ENCODE results near the gene ARHGEF38.

The ARHGEF38 gene

GRCh38 chr4:105677709-105678108 lies 125.3 kb downstream of the ARHGEF38 start:
- H3K9me2 ChIP-seq (ENCODE audit: low read depth, low read length): no peaks in the 10 kb centered on the region
- peaks cover 16% of the 10 kb centered on the region for H3K36me3 ChIP-seq (ENCODE audit: insufficient read depth, low read length)
- no peak overlapping the region for H2AFZ ChIP-seq (ENCODE audit: low read length)
- H3K4me3 ChIP-seq (ENCODE audit: low read depth, low read length, poor library complexity, severe bottlenecking): no peak overlapping the region
- H3K9me3 ChIP-seq (ENCODE audit: low read length): no peaks in the 10 kb centered on the region
- no peaks in the 10 kb centered on the region for H3K79me2 ChIP-seq (ENCODE audit: insufficient read depth, low read length)
- no peak overlapping the region for H3K4me2 ChIP-seq (ENCODE audit: low read length)
- no peaks in the 10 kb centered on the region for H3F3A ChIP-seq (ENCODE audit: insufficient read depth, low read length)
- no peak overlapping the region for H3K9ac ChIP-seq (ENCODE audit: low read length)
- TF ChIP-seq CTCF (IDR thresholded peaks at IDR 0.05; ENCODE audit: low read length): no peak
- TF ChIP-seq EZH2 (IDR thresholded peaks at IDR 0.05; ENCODE audit: borderline replicate concordance, low read length): no peak
- H3K27me3 ChIP-seq (ENCODE audit: insufficient read depth, low read length): no peaks in the 10 kb centered on the region
- no peak overlapping the region for H3K27ac ChIP-seq (ENCODE audit: low read depth, low read length, poor library complexity, severe bottlenecking)
- H4K20me1 ChIP-seq (ENCODE audit: insufficient read depth, low read length): no peaks in the 10 kb centered on the region
- no peaks in the 10 kb centered on the region for H3K4me1 ChIP-seq (ENCODE audit: insufficient read depth, low read length, severe bottlenecking)

- Histone ChIP-seq H3K27me3 (ENCODE audit: insufficient read depth, low read length) (no peaks in the 10 kb centered on the region), H3K4me1 (ENCODE audit: insufficient read depth, low read length, severe bottlenecking) (no peaks in the 10 kb centered on the region), H3K36me3 (ENCODE audit: insufficient read depth, low read length) (peaks cover 29% of the 10 kb centered on the region), H3K4me3 (ENCODE audit: low read depth, low read length, poor library complexity, severe bottlenecking) (no peak overlapping the region), H4K20me1 (ENCODE audit: insufficient read depth, low read length) (no peaks in the 10 kb centered on the region), H3K9ac (ENCODE audit: low read length) (no peak overlapping the region), H3K79me2 (ENCODE audit: insufficient read depth, low read length) (no peaks in the 10 kb centered on the region), H3F3A (ENCODE audit: insufficient read depth, low read length) (no peaks in the 10 kb centered on the region), H3K9me2 (ENCODE audit: low read depth, low read length) (no peaks in the 10 kb centered on the region), H3K4me2 (ENCODE audit: low read length) (no peak overlapping the region), H2AFZ (ENCODE audit: low read length) (no peak overlapping the region), H3K9me3 (ENCODE audit: low read length) (no peaks in the 10 kb centered on the region), H3K27ac (ENCODE audit: low read depth, low read length, poor library complexity, severe bottlenecking) (no peak overlapping the region)
- TF ChIP-seq CTCF (IDR thresholded peaks at IDR 0.05; ENCODE audit: low read length) (no peak), EZH2 (IDR thresholded peaks at IDR 0.05; ENCODE audit: borderline replicate concordance, low read length) (no peak)
These were observed 126.8 kb downstream of the ARHGEF38 start for GRCh38 chr4:105679186-105679585.

GRCh38 chr4:105683038-105683437 lies 130.6 kb downstream of the ARHGEF38 start:
- no peaks in the 10 kb centered on the region for H3K9me2 ChIP-seq (ENCODE audit: low read depth, low read length)
- H3K4me1 ChIP-seq (ENCODE audit: insufficient read depth, low read length, severe bottlenecking): no peaks in the 10 kb centered on the region
- H3K4me3 ChIP-seq (ENCODE audit: low read depth, low read length, poor library complexity, severe bottlenecking): no peak overlapping the region
- no peaks in the 10 kb centered on the region for H3F3A ChIP-seq (ENCODE audit: insufficient read depth, low read length)
- H3K9me3 ChIP-seq (ENCODE audit: low read length): no peaks in the 10 kb centered on the region
- no peak overlapping the region for H3K27ac ChIP-seq (ENCODE audit: low read depth, low read length, poor library complexity, severe bottlenecking)
- H3K4me2 ChIP-seq (ENCODE audit: low read length): no peak overlapping the region
- no peak overlapping the region for H3K9ac ChIP-seq (ENCODE audit: low read length)
- no peaks in the 10 kb centered on the region for H3K79me2 ChIP-seq (ENCODE audit: insufficient read depth, low read length)
- peaks cover 55% of the 10 kb centered on the region for H3K36me3 ChIP-seq (ENCODE audit: insufficient read depth, low read length)
- H2AFZ ChIP-seq (ENCODE audit: low read length): no peak overlapping the region
- H3K27me3 ChIP-seq (ENCODE audit: insufficient read depth, low read length): no peaks in the 10 kb centered on the region
- H4K20me1 ChIP-seq (ENCODE audit: insufficient read depth, low read length): no peaks in the 10 kb centered on the region
- TF ChIP-seq CTCF (IDR thresholded peaks at IDR 0.05; ENCODE audit: low read length) (no peak), EZH2 (IDR thresholded peaks at IDR 0.05; ENCODE audit: borderline replicate concordance, low read length) (no peak)

Measured in OCI-LY1 (cell line).